NCI-H345 treated with DMSO at 0.1 percent for 48 hours (cell line): ENCODE measurements around the gene FRAS1.
"Not testable (repeated sequence)": the region's sequence is repeated elsewhere in the genome, so short reads cannot be mapped to it uniquely, and the experiment has no call there.

Experiments used
- DNase-seq: peaks from one replicate; lab custom pipeline; 2025; ENCODE audit not compliant: unreplicated experiment; lab: John Stamatoyannopoulos, UW

The FRAS1 gene

DNA sequence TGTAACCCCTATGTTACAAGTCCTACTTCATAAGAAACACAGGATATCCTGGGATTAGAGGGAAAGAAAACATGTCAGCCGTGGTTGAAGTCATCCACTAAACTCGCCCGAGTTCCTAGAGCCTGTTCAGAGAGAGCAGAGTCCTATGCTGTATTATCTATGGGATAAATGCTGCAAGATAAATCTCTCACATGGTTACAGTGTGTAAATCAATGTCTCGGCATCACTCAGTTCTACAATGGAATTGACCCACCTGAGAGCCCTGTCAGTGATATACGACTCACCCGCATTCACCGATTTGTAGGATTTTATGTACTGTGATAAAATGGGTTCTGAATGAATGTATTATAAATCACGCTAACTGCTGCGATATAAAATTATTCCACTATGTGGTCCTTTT, 366.7 kb downstream of the FRAS1 start:
- no peak for DNase-seq

DNA sequence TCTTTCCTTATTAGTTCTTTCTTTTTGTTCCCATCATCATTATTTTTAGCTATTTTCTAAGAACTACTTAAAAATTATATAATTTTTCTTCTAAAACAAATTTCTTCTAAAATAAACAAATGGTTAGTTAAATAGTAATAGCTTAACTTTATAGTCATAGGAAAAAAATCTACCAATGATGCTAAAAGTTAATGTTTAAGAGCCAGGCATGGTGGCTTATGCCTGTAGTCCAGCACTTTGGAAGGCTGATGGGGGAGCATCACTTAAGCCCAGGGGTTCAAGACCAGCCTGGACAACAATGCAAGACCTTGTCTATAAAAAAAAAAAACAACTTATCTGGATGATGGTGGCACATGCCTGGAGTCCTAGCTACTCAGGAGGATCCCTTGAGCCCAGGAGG, 367.3 kb downstream of the FRAS1 start:
- DNase-seq: no peak

DNA sequence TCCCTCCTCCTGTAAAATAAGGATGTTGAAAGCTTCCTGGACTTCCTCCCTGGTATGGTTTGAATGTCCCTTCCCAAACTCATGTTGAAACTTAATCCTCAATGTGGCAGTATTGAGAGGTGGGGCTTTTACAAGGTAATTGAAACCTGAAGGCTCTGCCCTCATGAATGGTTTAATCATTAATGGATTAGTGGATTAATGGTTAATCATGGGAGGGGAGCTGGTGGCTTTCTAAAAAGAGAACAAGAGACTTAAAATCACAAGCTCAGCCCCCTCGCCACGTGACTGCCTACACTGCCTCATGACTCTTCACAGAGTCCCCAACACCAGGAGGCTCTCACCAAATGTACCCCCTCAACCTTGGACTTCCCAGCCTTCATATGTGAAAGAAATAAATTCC, 369.8 kb downstream of the FRAS1 start:
- DNase-seq: no peak

DNA sequence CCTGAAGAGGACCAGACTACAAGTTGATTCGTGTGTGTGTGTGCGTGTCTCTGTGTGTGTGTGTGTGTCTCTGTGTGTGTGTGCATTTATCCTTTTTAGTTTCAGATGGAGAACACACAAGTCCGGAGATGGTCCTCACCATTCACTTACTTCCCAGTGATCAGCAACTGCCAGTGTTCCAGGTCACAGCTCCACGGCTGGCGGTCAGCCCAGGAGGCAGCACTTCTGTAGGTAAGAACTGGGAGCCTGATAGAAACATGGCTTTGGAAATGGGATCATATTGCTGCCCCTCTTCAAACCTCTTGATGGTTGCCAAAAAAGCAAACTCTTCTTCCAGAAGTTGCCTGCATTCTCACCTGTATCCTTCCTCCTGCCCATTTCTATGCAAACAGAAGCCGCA, 371.9 kb downstream of the FRAS1 start:
- no peak for DNase-seq

DNA sequence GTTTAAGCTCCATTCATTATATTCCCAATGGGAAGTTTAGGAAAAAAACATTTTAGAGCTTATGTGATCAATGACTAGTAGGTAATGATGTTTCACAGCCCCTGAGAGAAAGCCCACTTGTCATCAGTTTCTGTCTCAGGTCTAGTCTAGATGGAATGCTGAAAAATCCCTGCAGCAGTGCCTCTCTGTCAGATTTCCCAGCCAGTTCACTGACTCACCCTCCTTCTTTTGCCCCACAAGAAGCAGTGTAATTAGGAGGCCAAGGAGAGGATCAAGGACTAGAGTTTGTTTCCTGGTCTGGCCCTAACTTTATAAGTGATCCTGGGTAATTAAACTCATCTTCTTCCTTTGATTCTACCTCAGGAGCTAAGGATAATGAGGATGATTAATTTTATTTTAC, 375.8 kb downstream of the FRAS1 start:
- DNase-seq: no peak

DNA sequence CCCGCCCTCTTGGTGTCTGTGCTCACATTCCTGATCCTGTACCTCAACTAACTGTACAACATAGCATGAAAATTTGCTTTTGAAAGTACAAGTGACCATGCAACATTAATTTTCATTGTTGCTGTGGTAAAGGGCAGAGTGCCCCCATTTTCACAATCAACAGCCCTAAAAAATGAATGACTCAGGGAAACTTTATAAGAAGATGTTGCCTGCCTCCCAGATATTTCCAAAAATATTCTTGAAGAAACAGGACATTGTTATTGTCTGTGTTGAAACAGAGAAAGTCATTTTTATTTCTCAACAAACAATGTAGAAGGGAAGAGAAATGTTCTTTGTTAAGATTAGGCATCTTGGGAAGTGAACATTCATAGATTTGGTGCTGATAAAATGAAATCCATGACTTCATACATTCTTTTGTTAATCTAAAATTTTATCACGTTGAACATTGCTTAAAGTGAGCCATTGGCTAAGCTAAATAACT, 380.5 kb downstream of the FRAS1 start:
- no peak for DNase-seq

DNA sequence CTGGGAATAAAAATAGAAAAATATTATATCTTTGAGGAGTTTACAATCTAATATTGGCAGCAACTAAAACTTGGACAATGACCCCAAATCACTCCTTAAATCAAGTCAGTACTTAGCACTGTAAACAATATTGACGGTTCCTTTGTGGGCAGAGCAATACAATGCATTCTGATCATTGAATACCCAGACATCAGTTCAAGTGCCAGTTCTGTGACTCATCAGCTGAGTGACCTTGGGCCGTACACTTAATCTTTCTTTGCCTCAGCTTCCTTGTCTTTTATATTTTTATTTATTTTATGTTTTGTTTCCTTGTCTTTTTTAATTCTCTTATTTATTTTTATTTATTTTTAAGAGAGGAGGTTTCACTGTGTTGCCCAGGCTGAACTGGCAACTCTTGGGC, 382.2 kb downstream of the FRAS1 start:
- no peak for DNase-seq

DNA sequence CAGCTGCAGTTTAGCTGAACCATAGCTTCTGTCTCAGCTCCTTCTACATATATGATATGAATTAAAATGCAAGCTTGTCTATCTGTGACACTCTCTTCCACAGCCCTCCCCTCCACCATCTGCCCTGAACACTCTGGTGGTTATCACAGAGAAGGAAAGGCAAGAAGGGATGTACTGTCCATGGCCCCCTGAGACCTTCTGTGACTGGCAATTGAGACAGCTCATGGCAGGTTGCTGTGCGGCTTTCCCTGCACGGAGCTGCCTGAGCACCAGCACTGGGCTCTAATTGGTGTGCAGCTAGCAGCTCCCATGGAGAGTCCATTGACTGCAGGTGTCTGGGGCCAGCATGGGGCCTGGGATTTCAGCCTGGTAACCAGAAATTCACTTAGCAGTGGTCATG, 384.6 kb downstream of the FRAS1 start:
- no peak for DNase-seq

DNA sequence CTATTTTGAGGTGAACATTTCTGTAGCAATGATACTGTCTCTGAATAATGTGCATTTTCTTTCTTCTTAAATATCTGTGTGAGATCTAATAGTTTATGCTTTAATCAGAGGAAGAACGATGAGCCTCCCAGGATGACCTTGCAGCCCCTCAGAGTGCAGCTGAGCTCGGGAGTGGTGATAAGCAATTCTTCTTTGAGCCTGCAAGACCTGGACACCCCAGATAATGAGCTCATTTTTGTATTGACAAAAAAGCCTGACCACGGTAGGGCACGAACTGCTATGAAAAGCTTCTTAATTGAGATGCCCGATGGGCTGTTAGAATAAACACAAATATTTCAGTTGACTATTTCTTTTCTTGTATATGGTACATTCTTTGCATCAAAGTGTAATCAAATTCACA, 389.5 kb downstream of the FRAS1 start:
- no peak for DNase-seq

DNA sequence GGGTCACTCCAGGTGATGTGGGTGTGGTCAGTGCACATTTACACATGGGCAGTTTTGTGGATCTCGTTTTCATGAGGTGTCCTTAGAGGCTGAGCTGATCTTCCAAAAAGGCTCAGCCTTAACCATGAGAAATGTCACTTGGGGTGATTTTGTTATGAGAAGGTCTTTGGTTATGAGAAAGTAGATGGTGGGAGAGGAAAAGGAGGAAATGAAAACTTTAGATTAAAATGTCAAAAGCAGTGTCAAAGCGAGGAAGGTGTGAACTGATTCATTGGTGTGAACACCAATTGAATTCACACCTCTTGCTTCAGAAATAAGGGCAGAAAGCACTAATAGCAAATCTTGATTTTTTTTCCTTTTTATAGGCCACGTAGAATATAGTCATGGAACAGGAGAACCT, 394.3 kb downstream of the FRAS1 start:
- no peak for DNase-seq

DNA sequence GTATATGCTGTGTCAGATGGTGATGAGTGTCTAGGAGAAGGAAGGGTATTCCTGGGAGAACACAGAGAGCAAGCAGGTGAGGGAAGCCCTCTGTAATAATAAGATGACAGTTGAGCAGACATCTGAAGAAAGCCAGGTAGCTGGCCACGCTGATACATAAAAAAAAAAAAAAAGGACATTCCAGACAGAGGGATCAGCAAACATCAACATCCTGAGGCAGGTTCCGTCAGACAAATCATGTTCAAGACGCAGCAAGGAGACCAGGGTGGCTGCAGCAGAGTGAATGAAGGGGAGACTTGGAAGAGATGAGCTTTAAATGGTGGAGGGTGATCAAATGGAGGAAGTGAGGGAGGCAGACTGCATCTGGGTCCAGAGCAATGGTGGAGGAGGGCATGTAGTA, 396.9 kb downstream of the FRAS1 start:
- no peak for DNase-seq

DNA sequence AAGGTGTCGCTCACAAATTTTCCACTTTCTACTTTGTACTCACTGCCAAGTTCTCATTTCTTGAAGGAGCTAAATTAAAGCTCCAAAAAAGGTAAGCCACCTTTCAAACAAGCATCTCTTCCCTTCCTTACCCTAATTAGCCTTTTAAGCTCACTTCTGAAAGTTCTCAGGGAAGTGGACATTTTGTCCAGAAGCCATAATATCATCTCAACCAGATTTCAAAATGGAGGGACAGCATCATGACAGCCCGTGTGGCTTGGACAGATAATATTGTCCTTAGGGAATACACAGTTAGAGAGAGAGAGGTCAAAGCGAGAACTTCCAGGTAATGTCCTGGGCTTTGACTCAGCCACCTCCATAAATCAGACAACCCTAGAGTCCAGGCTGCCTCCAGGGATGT, 400.6 kb downstream of the FRAS1 start:
- DNase-seq: no peak

DNA sequence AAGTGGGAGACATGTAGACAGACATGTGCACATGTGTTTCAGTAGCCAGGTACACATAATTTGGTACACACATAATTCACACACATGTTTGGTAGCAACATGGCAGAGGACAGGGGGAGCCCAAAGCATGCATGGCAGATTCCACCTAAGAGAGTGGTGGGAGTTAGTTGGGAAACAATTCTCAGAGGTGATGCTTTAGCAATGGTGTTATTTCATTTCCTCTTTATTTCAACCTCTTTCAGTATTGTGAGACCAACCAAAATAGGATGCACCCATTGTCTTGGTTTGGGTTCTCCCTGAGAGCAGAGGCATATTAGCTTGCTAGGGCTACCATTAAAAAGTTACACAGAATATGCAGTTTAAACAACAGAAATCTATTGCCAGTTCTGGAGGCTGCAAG, 402.2 kb downstream of the FRAS1 start:
- no peak for DNase-seq

DNA sequence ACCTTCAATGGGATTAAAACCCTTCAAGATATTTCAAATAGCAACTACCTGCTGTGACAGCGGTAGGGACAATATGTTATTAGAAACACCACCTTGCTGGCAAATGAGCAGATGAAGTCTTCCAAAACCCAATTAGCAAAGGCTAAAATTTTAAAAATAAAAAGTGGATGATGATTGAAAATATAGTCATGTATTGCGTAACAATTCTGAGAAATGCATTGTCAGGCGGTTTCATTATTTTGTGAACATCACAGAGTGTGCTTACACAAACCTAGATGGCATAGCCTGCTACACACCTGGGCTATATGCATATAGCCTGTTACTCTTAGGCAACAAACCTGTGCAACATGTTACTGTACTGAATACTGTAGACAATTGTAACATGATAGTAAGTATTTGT, 403.2 kb downstream of the FRAS1 start:
- no peak for DNase-seq

DNA sequence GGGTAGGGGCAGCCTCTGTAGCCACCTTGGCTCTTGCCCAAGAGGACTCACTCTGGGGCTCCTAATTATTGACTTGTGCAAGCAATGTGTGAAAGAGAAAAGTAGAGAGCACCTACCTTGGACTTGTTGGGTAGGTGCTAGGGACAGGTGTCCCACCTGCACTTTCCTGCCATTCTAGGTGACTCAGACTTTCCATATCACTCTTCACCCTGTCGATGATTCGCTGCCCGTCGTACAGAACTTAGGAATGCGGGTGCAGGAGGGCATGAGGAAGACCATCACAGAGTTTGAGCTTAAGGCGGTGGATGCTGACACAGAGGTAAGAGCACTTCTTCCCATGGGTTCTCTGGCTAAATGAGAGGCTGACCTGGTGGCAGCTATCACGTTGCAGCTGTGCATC, 407.1 kb downstream of the FRAS1 start:
- no peak for DNase-seq

DNA sequence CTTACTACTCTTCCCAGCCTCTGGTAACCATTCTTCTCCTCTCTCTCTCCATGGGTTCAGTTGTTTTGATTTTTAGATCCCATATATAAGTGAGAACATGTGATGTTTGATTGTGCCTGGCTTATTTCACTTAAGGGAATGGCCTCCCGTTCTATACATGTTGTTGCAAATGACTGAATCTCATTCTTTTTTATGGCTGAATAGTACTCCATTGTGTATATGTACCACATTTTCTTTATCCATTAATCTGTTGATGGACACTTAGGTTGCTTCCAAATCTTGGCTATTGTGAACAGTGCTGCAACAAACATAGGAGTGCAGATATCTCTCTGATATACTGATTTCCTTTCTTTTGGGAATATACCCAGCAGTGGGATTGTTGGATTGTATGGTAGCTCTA, 410.1 kb downstream of the FRAS1 start:
- DNase-seq: not testable (repeated sequence)

DNA sequence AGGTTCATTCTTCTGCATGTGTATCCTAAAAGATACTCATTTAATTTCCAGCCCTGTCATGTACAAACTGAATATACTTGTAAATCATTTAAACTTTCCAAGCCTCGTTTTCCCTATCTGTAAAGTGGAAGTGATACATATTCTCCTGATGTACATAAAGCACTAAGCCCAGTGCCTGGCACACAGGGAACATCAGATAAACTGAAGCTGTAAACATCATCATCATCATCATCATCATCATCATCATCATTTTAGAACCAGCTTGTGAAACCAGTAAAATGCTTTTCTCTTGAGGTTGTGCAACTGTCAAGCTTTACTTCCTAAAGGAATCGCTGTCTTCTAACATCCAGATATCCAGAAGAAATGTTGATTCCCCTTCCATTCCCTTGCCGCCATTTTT, 411.1 kb downstream of the FRAS1 start:
- DNase-seq: no peak

DNA sequence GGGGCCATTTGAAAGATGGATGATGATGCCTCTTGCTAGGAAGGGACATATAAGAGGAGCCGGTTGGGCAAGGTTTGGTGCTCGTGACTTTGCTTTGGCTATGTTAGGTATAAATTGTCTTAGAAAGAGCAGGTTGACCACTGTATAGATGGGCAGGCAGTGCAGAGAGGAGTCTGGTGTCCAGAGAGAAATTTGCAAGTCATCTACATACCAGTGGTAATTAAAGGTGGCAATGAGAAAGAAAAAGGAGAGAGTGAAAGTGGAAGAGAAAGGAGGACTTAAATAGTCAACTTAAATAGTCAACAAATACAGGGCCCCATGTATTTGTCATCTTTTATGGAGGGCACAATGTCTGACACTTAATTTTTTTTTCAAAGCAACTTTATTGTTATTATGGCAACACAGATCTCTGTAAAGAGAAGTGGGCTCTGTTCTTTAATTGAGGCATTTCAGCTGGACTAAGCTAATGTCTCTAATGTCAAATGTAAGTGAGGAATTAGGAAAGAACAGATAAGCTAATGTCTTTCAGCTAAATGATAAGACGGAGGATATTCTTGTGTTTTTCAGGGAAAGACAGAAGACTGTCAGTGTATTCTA, 419.1 kb downstream of the FRAS1 start:
- DNase-seq: no peak

DNA sequence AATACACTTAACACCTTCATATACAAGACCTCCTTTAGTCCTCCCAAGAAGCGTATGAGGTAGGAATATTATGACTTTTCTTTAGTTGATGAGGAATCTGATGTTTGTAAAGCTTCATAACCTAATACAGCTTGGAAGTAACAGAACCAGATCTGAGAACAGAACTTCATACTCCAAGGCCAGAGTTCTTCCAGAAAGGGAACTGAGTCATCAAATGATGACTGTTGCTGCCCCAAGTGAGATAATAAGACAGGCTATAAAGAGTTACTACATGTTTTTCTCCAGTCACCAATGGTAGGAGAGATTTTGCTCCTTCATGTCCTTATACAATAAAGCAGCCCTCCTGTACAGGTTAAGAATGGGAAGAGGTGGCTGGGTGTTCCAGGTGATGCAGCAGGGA, 420.2 kb downstream of the FRAS1 start:
- DNase-seq: no peak

DNA sequence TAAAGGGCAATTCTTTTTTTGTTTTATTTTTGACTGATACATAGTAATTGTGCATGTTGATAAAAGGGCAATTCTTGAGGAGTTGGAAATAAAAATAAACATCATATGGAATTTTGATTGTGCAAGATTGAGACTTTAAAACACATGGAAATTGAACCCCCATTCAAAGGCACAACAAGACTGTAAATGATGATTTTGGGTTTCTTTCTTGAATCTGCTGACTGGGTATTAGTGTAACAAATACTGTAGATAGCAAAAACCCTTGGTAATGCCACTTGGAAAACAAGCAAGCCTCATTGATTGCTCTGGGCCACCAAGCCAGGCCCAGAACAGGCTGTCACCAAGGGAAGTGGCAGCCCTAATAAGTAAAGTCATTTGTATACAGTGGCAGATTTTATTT, 421.4 kb downstream of the FRAS1 start:
- no peak for DNase-seq

DNA sequence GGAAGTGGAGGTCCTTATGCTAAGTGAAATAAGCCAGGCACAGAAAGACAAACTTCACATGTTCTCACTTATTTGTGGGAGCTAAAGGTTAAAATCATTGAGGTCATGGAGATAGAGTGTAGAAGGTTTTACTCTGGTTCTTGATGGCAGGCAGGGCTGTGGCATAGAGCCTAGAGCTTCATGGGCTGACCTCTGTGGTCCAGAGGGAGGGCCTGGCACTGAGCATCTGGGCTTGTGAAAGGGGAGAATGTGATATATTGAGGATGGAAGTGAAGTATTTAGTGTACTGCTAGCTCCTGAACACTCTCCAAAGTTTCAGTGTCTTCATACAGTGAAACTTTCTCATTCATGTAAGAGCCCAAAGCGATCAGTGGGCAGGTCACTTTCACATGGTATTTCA, 423.2 kb downstream of the FRAS1 start:
- no peak for DNase-seq

DNA sequence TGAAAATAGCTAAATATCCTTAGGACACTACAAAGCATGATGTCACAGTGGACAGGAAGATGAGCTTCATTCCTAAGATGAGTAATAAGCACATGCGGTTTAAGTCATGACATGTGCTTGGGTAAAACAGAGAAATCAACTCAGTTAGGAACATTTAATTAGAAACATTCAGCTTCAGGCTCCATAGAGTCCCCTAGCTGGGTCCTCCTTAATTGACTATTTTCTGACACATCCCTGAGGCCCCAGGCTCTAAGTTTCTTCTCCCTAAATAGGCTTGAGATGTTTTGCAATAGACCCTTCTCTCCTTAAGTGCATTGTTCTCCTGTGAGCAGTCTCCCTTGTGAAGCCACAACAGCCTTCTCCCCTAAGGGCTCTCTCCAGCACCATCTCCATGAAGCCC, 424.1 kb downstream of the FRAS1 start:
- no peak for DNase-seq

DNA sequence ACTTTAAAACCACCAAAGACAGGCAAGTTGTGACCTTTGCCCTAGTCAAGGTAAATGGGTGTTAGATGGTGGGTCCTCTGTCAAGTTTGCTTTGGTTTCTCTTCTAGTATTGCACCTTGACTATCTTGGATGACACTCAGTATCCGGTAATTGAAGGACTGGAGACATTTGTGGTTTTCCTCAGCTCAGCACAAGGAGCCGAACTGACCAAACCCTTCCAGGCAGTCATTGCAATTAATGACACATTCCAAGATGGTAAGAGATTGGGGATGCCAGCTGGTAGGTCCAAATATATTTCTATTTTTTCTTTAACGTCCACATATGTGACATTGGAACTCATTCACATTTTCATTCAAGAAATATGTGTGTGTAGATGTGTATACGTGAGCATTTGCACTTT, 425.2 kb downstream of the FRAS1 start:
- DNase-seq: no peak

DNA sequence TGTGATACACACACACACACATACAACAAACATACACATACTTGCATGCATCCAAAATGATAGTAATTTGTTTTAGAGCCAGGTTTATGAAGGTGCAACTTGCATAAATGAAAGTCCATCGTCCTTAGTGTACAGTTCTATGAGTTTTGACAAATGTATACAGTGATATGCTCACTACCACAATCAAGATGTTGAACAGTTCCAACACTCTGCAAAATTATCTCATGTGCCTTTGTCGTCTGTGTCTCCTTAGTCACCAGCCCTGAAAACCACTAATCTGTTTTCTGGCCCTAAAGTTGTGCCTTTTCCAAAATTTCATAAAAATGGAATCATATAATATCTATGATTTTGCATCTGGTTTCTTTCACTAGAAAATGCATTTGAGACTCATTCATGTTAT, 426.7 kb downstream of the FRAS1 start:
- no peak for DNase-seq
